ENCODE measurements around the gene ACOXL. TPM values are rescaled to one million over a fixed set of nuclear protein-coding genes. Genes with fewer than 3 reads are reported as not detected.

The ACOXL gene
- total RNA-seq, 2 donors from 2014 or later: 11.7 to 12.3 TPM

GRCh38 chr2:110718382-110718781 is 14.0 kb upstream of the ACOXL start:
- Mint-ChIP-seq H3K27me3 (ENCODE audit: insufficient read depth) (peaks cover 4% of the 10 kb centered on the region), H3K4me3 (no peak overlapping the region), H3K4me1 (peaks cover 2% of the 10 kb centered on the region), H3K27ac (no peak overlapping the region), H3K9me3 (no peaks in the 10 kb centered on the region), H3K36me3 (ENCODE audit: low read depth) (no peaks in the 10 kb centered on the region)
- Histone ChIP-seq H3K36me3 (ENCODE audit: control insufficient read depth, insufficient read depth, low read length) (no peaks in the 10 kb centered on the region), H3K9ac (ENCODE audit: extremely low read depth, low read length, poor library complexity, severe bottlenecking) (no peak overlapping the region), H3K4me1 (ENCODE audit: control insufficient read depth, insufficient read depth, low read length) (no peaks in the 10 kb centered on the region), H3K9me3 (ENCODE audit: control insufficient read depth, low read length) (no peaks in the 10 kb centered on the region), H3K27ac (ENCODE audit: low read depth, low read length) (no peak overlapping the region), H3K27me3 (ENCODE audit: control insufficient read depth, insufficient read depth, low read length, poor library complexity, severe bottlenecking) (no peaks in the 10 kb centered on the region), H3K4me3 (ENCODE audit: low read length) (no peak overlapping the region)
- DNase-seq: no peak
- WGBS, 2 experiments (ENCODE audit: insufficient coverage in 1 of 2, insufficient read length in 1 of 2): 86 to 100% methylated on average over 1 to 2 of the region's 2 CpGs
- no peak for TF ChIP-seq CTCF (conservative IDR thresholded peaks at IDR 0.05)

- no peaks in the 10 kb centered on the region for H3K9me3 ChIP-seq (ENCODE audit: control insufficient read depth, low read length)
- H3K4me1 Mint-ChIP-seq: peaks cover 2% of the 10 kb centered on the region
- H3K9me3 Mint-ChIP-seq: no peaks in the 10 kb centered on the region
- no peak overlapping the region for H3K27ac ChIP-seq (ENCODE audit: low read depth, low read length)
- DNase-seq: no peak
- TF ChIP-seq CTCF (conservative IDR thresholded peaks at IDR 0.05): no peak
- peaks cover 8% of the 10 kb centered on the region for H3K27me3 Mint-ChIP-seq (ENCODE audit: insufficient read depth)
- no peaks in the 10 kb centered on the region for H3K4me1 ChIP-seq (ENCODE audit: control insufficient read depth, insufficient read depth, low read length)
- H3K36me3 ChIP-seq (ENCODE audit: control insufficient read depth, insufficient read depth, low read length): no peaks in the 10 kb centered on the region
- H3K9ac ChIP-seq (ENCODE audit: extremely low read depth, low read length, poor library complexity, severe bottlenecking): no peak overlapping the region
- H3K27me3 ChIP-seq (ENCODE audit: control insufficient read depth, insufficient read depth, low read length, poor library complexity, severe bottlenecking): no peaks in the 10 kb centered on the region
- H3K4me3 Mint-ChIP-seq: no peak overlapping the region
- no peak overlapping the region for H3K27ac Mint-ChIP-seq
- WGBS, 2 experiments (ENCODE audit: insufficient coverage in 1 of 2, insufficient read length in 1 of 2): 80 to 83% methylated on average over 1 to 2 of the region's 2 CpGs
- no peak overlapping the region for H3K4me3 ChIP-seq (ENCODE audit: low read length)
- no peaks in the 10 kb centered on the region for H3K36me3 Mint-ChIP-seq (ENCODE audit: low read depth)
Observed at GRCh38 chr2:110718990-110719389, 13.4 kb upstream of the ACOXL start.

- no peak overlapping the region for H3K4me3 ChIP-seq (ENCODE audit: low read length)
- no peaks in the 10 kb centered on the region for H3K27me3 ChIP-seq (ENCODE audit: control insufficient read depth, insufficient read depth, low read length, poor library complexity, severe bottlenecking)
- H3K9me3 Mint-ChIP-seq: no peaks in the 10 kb centered on the region
- WGBS, 2 experiments (ENCODE audit: insufficient coverage in 1 of 2, insufficient read length in 1 of 2): 95 to 96% methylated on average over 3 to 5 of the region's 5 CpGs
- no peaks in the 10 kb centered on the region for H3K9me3 ChIP-seq (ENCODE audit: control insufficient read depth, low read length)
- peaks cover 12% of the 10 kb centered on the region for H3K27me3 Mint-ChIP-seq (ENCODE audit: insufficient read depth)
- no peaks in the 10 kb centered on the region for H3K4me1 ChIP-seq (ENCODE audit: control insufficient read depth, insufficient read depth, low read length)
- DNase-seq: no peak
- peaks cover 2% of the 10 kb centered on the region for H3K4me1 Mint-ChIP-seq
- no peaks in the 10 kb centered on the region for H3K36me3 Mint-ChIP-seq (ENCODE audit: low read depth)
- no peak overlapping the region for H3K9ac ChIP-seq (ENCODE audit: extremely low read depth, low read length, poor library complexity, severe bottlenecking)
- TF ChIP-seq CTCF (conservative IDR thresholded peaks at IDR 0.05): no peak
- H3K36me3 ChIP-seq (ENCODE audit: control insufficient read depth, insufficient read depth, low read length): no peaks in the 10 kb centered on the region
- no peak overlapping the region for H3K4me3 Mint-ChIP-seq
- H3K27ac ChIP-seq (ENCODE audit: low read depth, low read length): no peak overlapping the region
- no peak overlapping the region for H3K27ac Mint-ChIP-seq
Observed at GRCh38 chr2:110720547-110720946, 11.8 kb upstream of the ACOXL start.
